Effector CD4-positive, alpha-beta T cell (primary cell): Measurements from ENCODE around the gene NAA20.

Source experiments
- DNase-seq: peaks from one replicate; pipeline ENCODE4 v3.0.0-alpha.2; 2020

The NAA20 gene

GRCh38 chr20:20076297-20077065 is 59.3 kb downstream of the NAA20 start:
- DNase-seq: no peak

- DNase-seq: no peak
Measured at GRCh38 chr20:20078041-20078440, 60.9 kb downstream of the NAA20 start.

GRCh38 chr20:20079102-20079784 is 62.1 kb downstream of the NAA20 start:
- DNase-seq: no peak
